ENCODE results near the gene LRP8. TPM values are rescaled to one million over a fixed set of nuclear protein-coding genes. Genes with fewer than 3 reads are reported as not detected.
"Not testable (repeated sequence)": the region's sequence is repeated elsewhere in the genome, so short reads cannot be mapped to it uniquely, and the experiment has no call there.

Gene LRP8
- polyA plus RNA-seq, 2 of the 4 experiments (the other 2 are of a cell fraction) = 32.6 to 46.1 TPM

DNA sequence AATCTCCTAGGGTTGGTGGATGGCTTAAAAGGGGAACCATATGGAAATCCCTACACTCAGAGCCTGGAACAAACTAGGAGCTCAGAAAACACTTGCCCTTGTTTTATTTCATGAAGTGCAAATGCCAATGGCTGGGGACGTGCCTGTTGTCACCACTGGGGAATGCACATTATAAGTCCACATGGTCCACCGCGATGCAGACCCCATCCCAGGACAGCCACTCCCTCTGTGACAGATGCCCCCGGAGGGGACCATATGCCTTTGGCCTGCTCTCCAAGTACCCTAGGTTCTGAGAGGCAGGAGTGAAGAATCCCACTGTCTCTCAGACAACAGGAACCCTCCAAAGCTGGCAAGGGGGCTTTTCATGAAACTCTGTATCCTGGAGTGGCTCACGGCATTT lies 42.3 kb downstream of the LRP8 start:
- ChIA-PET CTCF (interaction anchor here (2.4 to 2.7 kb wide), 2 partner anchors 11 to 107 kb away, joined by 8 to 13 read pairs; no protein-coding TSS in a partner anchor), POLR2A (no interaction called here)
- FAIRE-seq = no peak
- TF ChIP-seq FOSL2 (IDR thresholded peaks at IDR 0.05) (no peak), FOSL2 (CRISPR knock-in tag; IDR thresholded peaks at IDR 0.05) (no peak), TFCP2L1 (CRISPR knock-in tag; IDR thresholded peaks at IDR 0.05) (no peak), HOXB5 (CRISPR knock-in tag; IDR thresholded peaks at IDR 0.05) (no peak), CEBPB (IDR thresholded peaks at IDR 0.05) (no peak)
- ATAC-seq = no peak
- WGBS (ENCODE audit: missing lambda C conversion rate) = 96% methylated on average over 5 of the region's 5 CpGs
- Histone ChIP-seq H3K4me1 (no peaks in the 10 kb centered on the region), H3K4me3 (no peak overlapping the region), H3K27ac (no peak overlapping the region), H3K4me2 (no peak overlapping the region), H3K9me3 (no peaks in the 10 kb centered on the region)
- DNase-seq (ENCODE audit: low read depth in 1 of 2, low spot score in 1 of 2) = no peak

GRCh38 chr1:53284224-53285020 lies 43.4 kb downstream of the LRP8 start:
- FAIRE-seq (no peak), ATAC-seq (no peak), DNase-seq (ENCODE audit: low read depth in 1 of 2, low spot score in 1 of 2) (no peak)
- TF ChIP-seq SREBF2 (IDR thresholded peaks at IDR 0.05) (no peak), ZC3H11A (IDR thresholded peaks at IDR 0.05) (no peak), HEYL (CRISPR knock-in tag; IDR thresholded peaks at IDR 0.05) (no peak)
- H3K4me3 ChIP-seq = no peak overlapping the region
- H3K4me1 ChIP-seq = no peaks in the 10 kb centered on the region
- H3K9me3 ChIP-seq = no peaks in the 10 kb centered on the region
- ChIA-PET CTCF (interaction anchor here (0.8 kb wide), 1 partner anchor 109 kb away, joined by 3 read pairs; no protein-coding TSS in a partner anchor), POLR2A (no interaction called here)
- H3K4me2 ChIP-seq = no peak overlapping the region
- H3K27ac ChIP-seq = no peak overlapping the region
- WGBS (ENCODE audit: missing lambda C conversion rate) = over 99% methylated on average over 7 of the region's 8 CpGs

DNA sequence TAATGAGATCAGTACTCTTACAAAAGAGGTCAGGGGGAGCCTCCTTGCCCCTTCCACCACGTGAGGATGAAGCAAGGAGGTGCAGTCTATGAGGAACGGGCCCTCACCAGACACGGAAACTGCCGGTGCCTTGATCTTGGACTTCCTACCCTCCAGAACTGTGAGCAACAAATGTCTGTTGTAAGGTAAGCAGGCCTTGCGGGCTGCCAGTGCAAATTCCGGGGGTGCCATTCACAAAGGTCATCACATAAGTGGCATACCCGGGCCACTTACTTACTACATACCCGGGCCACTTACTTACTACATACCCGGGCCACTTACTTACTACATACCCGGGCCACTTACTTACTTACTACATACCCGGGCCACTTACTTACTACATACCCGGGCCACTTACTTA lies 44.7 kb downstream of the LRP8 start:
- H3K27ac ChIP-seq; H3K9me3 ChIP-seq; ATAC-seq; FAIRE-seq; H3K4me2 ChIP-seq; DNase-seq (ENCODE audit: low read depth in 1 of 2, low spot score in 1 of 2); H3K4me1 ChIP-seq; POLR2A ChIA-PET; H3K4me3 ChIP-seq: not testable (repeated sequence)
- 88% methylated on average over 12 of the region's 12 CpGs for WGBS (ENCODE audit: missing lambda C conversion rate)
- CTCF ChIA-PET = interaction anchor here (13.2 kb wide), 1 partner anchor 110 kb away, joined by 244 read pairs; no protein-coding TSS in a partner anchor

- ChIA-PET CTCF (interaction anchor here (0.8 to 13.2 kb wide), 3 partner anchors 35 to 112 kb away, joined by 3 to 244 read pairs (median 3); no protein-coding TSS in a partner anchor), POLR2A (no interaction called here)
- TF ChIP-seq FOSL2 (IDR thresholded peaks at IDR 0.05) = no peak
- no peak for TF ChIP-seq FOSL2 (CRISPR knock-in tag; IDR thresholded peaks at IDR 0.05)
- no peak for TF ChIP-seq MYC (IDR thresholded peaks at IDR 0.05; ENCODE audit: borderline replicate concordance, low read length)
- no peak for TF ChIP-seq NPAS2 (CRISPR knock-in tag; IDR thresholded peaks at IDR 0.05; ENCODE audit: borderline replicate concordance)
- no peak for TF ChIP-seq E2F6 (IDR thresholded peaks at IDR 0.05; ENCODE audit: borderline replicate concordance, low read depth)
- Histone ChIP-seq H3K4me2 (no peak overlapping the region), H3K4me3 (no peak overlapping the region), H3K4me1 (no peaks in the 10 kb centered on the region), H3K27ac (no peak overlapping the region), H3K9me3 (no peaks in the 10 kb centered on the region)
- FAIRE-seq (no peak), ATAC-seq (no peak), DNase-seq (ENCODE audit: low read depth in 1 of 2, low spot score in 1 of 2) (no peak)
- 80% methylated on average over 4 of the region's 9 CpGs for WGBS (ENCODE audit: missing lambda C conversion rate)
Observed at GRCh38 chr1:53281133-53281532, 46.7 kb downstream of the LRP8 start.

DNA sequence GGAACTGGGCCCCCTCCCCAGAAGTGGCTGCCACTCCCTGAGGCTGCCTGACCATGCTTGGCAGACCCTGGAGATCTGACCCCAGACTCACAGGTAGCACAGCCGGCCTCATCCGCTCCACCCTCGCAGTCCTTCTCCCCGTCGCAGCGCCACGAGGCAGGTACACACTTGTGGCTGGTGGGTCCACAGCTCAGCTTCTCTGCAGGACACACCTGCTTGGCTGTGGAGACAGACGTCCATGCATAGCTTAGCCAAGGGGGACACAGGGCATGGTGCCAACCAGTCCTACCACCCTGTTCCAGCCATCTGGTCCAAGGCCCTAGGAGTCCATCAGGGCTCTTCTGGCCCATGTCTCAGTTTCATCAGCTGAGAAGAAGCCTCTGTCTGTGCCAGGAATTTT lies 47.4 kb downstream of the LRP8 start:
- Histone ChIP-seq H3K9me3 (no peaks in the 10 kb centered on the region), H3K4me1 (no peaks in the 10 kb centered on the region), H3K4me3 (no peak overlapping the region), H3K27ac (no peak overlapping the region), H3K4me2 (no peak overlapping the region)
- ChIA-PET CTCF (interaction anchor here (13.2 kb wide), 1 partner anchor 113 kb away, joined by 244 read pairs; no protein-coding TSS in a partner anchor), POLR2A (no interaction called here)
- no peak for ATAC-seq
- DNase-seq (ENCODE audit: low read depth in 1 of 2, low spot score in 1 of 2) = no peak
- no peak for FAIRE-seq
- TF ChIP-seq ZSCAN20 (CRISPR knock-in tag; IDR thresholded peaks at IDR 0.05) = no peak
- no peak for TF ChIP-seq FOSL2 (IDR thresholded peaks at IDR 0.05)
- no peak for TF ChIP-seq FOSL2 (CRISPR knock-in tag; IDR thresholded peaks at IDR 0.05)
- no peak for TF ChIP-seq CEBPB (IDR thresholded peaks at IDR 0.05)
- no peak for TF ChIP-seq NFE2L2 (conservative IDR thresholded peaks at IDR 0.05; ENCODE audit: low read length)
- TF ChIP-seq E2F6 (IDR thresholded peaks at IDR 0.05; ENCODE audit: borderline replicate concordance, low read depth) = no peak
- no peak for TF ChIP-seq RAD21 (conservative IDR thresholded peaks at IDR 0.05 in 1 of 2, IDR thresholded peaks at IDR 0.05 in 1 of 2)
- TF ChIP-seq FOSB (CRISPR knock-in tag; IDR thresholded peaks at IDR 0.05) = no peak
- no peak for TF ChIP-seq HOXB5 (CRISPR knock-in tag; IDR thresholded peaks at IDR 0.05)
- TF ChIP-seq NR3C1 (IDR thresholded peaks at IDR 0.05) = no peak
- TF ChIP-seq ZFP36 (IDR thresholded peaks at IDR 0.05; ENCODE audit: borderline replicate concordance, partially characterized antibody) = no peak
- 17% methylated on average over 1 of the region's 8 CpGs for WGBS (ENCODE audit: missing lambda C conversion rate)
